Smooth muscle cell (in vitro differentiated cells): Measurements from ENCODE around the gene TLE1. TPM values are rescaled to one million over a fixed set of nuclear protein-coding genes. Genes with fewer than 3 reads are reported as not detected.
"Not testable (repeated sequence)": the region's sequence is repeated elsewhere in the genome, so short reads cannot be mapped to it uniquely, and the experiment has no call there.

ENCODE experiments used
- DNase-seq: peaks from one replicate; lab custom pipeline; 2025; ENCODE audit not compliant: unreplicated experiment; lab: John Stamatoyannopoulos, UW
- H2AFZ ChIP-seq: fragments of 200-600 bp; sonication (generic); 2 replicates; pipeline ENCODE4 v1.6.0; 2016; ENCODE audit warnings: antibody characterized with exemption, low read depth, mild to moderate bottlenecking
- H3F3A ChIP-seq: fragments of 200-600 bp; sonication (generic); 2 replicates; pipeline ENCODE4 v1.6.0; 2017; ENCODE audit warnings: antibody characterized with exemption, low read depth
- H3K27ac ChIP-seq: fragments of 200-600 bp; sonication (generic); 2 replicates; pipeline ENCODE4 v1.5.1; 2016; ENCODE audit warnings: low read depth, mild to moderate bottlenecking
- H3K27me3 ChIP-seq: fragments of 200-600 bp; sonication (generic); 2 replicates; pipeline ENCODE4 v1.6.1; 2016; ENCODE audit warnings: low read depth, mild to moderate bottlenecking
- H3K36me3 ChIP-seq: fragments of 200-600 bp; sonication (generic); 2 replicates; pipeline ENCODE4 v1.5.1; 2016; ENCODE audit warnings: low read depth
- H3K4me1 ChIP-seq: fragments of 200-600 bp; sonication (generic); 2 replicates; pipeline ENCODE4 v1.5.1; 2016; ENCODE audit warnings: low read depth
- H3K4me2 ChIP-seq: fragments of 200-600 bp; sonication (generic); 2 replicates; pipeline ENCODE4 v1.6.0; 2016; ENCODE audit warnings: mild to moderate bottlenecking
- H3K4me3 ChIP-seq: fragments of 200-600 bp; sonication (generic); 2 replicates; pipeline ENCODE4 v1.5.1; 2016; ENCODE audit warnings: mild to moderate bottlenecking
- H3K79me2 ChIP-seq: fragments of 200-600 bp; sonication (generic); 2 replicates; pipeline ENCODE4 v1.6.0; 2016; ENCODE audit warnings: low read depth, mild to moderate bottlenecking
- H3K9ac ChIP-seq: fragments of 200-600 bp; sonication (generic); 2 replicates; pipeline ENCODE4 v1.6.0; 2016; ENCODE audit warnings: low read depth
- H3K9me3 ChIP-seq: fragments of 200-600 bp; sonication (generic); replicated peaks from 2 replicates; pipeline ENCODE4 v1.5.1; 2016; ENCODE audit warnings: low read depth
- H4K20me1 ChIP-seq: fragments of 200-600 bp; sonication (generic); 2 replicates; pipeline ENCODE4 v1.6.0; 2016; ENCODE audit warnings: low read depth
- WGBS: methylation state at CpG from one replicate; pipeline ENCODE4 v1.1.7; 2016; ENCODE audit warnings: low lambda C conversion rate; 5-methylcytosine and 5-hydroxymethylcytosine counted together
- polyA plus RNA-seq: library from polyadenylated mRNA; unstranded; fragments of >200 nt; fragmentation: Nextera tagmentation; extraction: Ambion mirVana; gene quantifications from 2 replicates; pipeline ENCODE4 v1.2.1, GENCODE V29; 2016
- total RNA-seq: library from RNA; depleted of rRNA; stranded (reverse); fragments of >200 nt; gene quantifications from 2 replicates; pipeline ENCODE4 v1.2.3, GENCODE V29; 2014
- TF ChIP-seq, protein P1 (sequence below): fragments of 200-600 bp; sonication (generic); IDR thresholded peaks from 2 replicates; pipeline ENCODE4 v1.5.1; 2017; ENCODE audit warnings: borderline replicate concordance, mild to moderate bottlenecking, antibody characterized with exemption; ENCODE audit not compliant: insufficient read depth, poor library complexity, severe bottlenecking

TLE1 gene
- total RNA-seq (25.5 and 32.5 TPM in 2 replicates), polyA plus RNA-seq (35.2 and 41.9 TPM in 2 replicates)

DNA sequence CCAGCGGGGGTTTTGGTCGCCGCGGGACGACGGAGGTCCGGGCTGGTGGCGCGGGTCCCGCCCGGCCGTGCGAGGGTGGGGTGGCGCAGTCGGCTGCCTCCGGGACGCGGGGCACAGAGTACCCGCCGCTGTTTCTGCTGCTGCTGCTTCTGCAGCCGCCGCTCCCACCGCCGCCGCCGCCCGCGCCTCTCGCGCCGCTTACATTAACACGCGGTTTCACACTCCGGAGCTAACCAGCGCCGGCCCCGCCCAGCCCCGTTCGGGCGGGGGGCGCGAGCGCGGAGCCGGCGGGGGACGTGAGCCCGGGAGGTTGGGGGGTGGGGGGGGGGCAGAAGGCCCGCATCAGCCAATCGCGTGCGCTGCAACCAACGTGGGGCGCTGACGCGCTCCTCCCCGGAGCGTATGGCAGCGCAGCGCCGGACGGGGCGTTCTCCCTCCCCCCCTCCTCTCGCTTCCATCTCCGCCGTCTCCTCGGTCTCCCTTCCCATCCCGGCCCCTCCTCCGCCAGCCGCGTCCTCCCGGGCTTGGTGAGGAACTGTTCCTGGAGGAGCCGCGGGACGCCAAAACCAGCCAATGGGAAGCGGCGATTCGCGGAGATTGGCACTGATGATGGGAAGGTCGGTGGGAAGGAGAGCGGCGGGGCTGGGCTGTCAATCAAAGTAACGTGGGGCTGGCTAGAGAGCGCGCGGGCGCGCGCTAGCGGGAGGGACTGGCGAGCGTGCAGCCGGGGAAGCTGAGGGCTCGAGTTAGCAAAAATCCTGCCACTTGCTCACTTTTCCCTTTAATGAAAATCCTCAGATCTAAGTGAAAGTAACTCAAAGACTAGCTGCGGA is at the start of gene TLE1:
TSS of gene TLE1 (minus strand) at position 205 of the 833 bp plus-strand sequence. CDS start 1,307 bp downstream, outside the sequence.
- no peaks in the 10 kb centered on the region for H3K36me3 ChIP-seq
- peak; percentile 91 for DNase-seq
- peak within 1 kb of the TSS; percentile 85 for H2AFZ ChIP-seq
- H3K79me2 ChIP-seq, result peaks cover 25% of the 10 kb centered on the region
- H3K4me2 ChIP-seq, result peak within 1 kb of the TSS; percentile 97
- peaks cover 24% of the 10 kb centered on the region for H4K20me1 ChIP-seq
- H3F3A ChIP-seq, result peaks cover 20% of the 10 kb centered on the region
- TF ChIP-seq, protein P1, sequence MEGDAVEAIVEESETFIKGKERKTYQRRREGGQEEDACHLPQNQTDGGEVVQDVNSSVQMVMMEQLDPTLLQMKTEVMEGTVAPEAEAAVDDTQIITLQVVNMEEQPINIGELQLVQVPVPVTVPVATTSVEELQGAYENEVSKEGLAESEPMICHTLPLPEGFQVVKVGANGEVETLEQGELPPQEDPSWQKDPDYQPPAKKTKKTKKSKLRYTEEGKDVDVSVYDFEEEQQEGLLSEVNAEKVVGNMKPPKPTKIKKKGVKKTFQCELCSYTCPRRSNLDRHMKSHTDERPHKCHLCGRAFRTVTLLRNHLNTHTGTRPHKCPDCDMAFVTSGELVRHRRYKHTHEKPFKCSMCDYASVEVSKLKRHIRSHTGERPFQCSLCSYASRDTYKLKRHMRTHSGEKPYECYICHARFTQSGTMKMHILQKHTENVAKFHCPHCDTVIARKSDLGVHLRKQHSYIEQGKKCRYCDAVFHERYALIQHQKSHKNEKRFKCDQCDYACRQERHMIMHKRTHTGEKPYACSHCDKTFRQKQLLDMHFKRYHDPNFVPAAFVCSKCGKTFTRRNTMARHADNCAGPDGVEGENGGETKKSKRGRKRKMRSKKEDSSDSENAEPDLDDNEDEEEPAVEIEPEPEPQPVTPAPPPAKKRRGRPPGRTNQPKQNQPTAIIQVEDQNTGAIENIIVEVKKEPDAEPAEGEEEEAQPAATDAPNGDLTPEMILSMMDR, result no peak
- H3K4me1 ChIP-seq, result peaks cover 46% of the 10 kb centered on the region
- peak within 1 kb of the TSS; percentile 75 for H3K9ac ChIP-seq
- H3K4me3 ChIP-seq, result peak within 1 kb of the TSS; percentile 96
- 2% methylated on average over 63 of the region's 95 CpGs for WGBS
- H3K27me3 ChIP-seq, result no peaks in the 10 kb centered on the region
- H3K27ac ChIP-seq, result peak within 1 kb of the TSS; percentile 78
- H3K9me3 ChIP-seq, result no peaks in the 10 kb centered on the region

DNA sequence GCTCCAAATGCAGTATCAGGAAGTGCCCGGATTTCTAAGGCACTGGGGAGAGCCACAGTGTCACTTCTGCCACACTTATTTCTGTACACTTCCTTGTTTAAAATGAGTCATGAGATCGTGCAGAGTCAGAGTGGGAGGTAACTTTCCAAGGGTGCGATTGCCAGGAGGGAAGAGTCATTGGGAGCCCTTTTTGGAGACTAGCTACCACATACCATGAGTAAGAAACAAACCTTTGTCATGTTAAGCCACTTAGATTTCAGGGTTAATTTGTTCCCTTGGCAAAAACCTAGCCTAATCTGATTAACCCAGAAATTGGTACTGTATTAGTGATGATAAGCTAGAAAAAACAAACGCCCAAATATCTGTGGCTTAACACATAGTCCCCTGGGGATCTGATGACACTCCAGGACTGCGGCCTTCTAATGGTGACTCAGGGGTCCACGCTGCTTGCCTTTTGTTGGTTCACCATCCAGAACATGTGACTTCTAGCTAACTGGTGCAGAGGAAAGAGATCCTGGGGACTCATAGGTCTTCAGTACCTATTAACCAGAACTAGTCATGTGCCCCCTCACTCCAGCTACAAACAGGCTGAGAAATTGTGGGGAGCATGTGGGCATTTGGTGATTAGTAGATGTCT is 48.6 kb upstream of the TLE1 start:
- Histone ChIP-seq H3K27ac (peak overlapping the region; percentile 73), H3K4me3 (no peak overlapping the region), H3K4me2 (peak overlapping the region; percentile 54), H3F3A (no peaks in the 10 kb centered on the region), H3K36me3 (no peaks in the 10 kb centered on the region), H3K4me1 (no peaks in the 10 kb centered on the region), H3K27me3 (no peaks in the 10 kb centered on the region), H2AFZ (no peak overlapping the region), H4K20me1 (no peaks in the 10 kb centered on the region), H3K9me3 (no peaks in the 10 kb centered on the region), H3K9ac (no peak overlapping the region), H3K79me2 (no peaks in the 10 kb centered on the region)
- no peak for DNase-seq
- 23% methylated on average over 6 of the region's 6 CpGs for WGBS
- TF ChIP-seq, protein P1, result no peak

DNA sequence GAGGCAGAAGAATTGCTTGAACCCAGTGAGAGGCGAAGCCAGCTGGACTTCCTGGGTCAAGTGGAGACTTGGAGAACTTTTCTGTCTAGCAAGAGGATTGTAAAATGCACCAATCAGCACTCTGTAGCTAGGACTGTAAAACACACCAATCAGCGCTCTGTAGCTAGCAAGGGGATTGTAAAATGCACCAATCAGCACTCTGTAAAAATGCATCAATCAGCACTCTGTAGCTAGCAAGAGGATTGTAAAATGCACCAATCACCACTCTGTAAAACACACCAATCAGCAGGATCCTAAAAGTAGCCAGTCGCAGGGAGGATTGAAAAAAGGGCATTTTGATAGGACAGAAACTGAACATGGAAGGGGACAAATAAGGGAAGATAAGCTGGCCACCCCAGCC is 41.2 kb upstream of the TLE1 start:
- H3K36me3 ChIP-seq, H4K20me1 ChIP-seq, H3K27ac ChIP-seq, H3K27me3 ChIP-seq, DNase-seq, H2AFZ ChIP-seq, H3K4me1 ChIP-seq, H3K9ac ChIP-seq, H3K9me3 ChIP-seq, H3K4me2 ChIP-seq, H3K79me2 ChIP-seq, H3F3A ChIP-seq, H3K4me3 ChIP-seq: not testable (repeated sequence)
- 99% methylated on average over 3 of the region's 3 CpGs for WGBS

DNA sequence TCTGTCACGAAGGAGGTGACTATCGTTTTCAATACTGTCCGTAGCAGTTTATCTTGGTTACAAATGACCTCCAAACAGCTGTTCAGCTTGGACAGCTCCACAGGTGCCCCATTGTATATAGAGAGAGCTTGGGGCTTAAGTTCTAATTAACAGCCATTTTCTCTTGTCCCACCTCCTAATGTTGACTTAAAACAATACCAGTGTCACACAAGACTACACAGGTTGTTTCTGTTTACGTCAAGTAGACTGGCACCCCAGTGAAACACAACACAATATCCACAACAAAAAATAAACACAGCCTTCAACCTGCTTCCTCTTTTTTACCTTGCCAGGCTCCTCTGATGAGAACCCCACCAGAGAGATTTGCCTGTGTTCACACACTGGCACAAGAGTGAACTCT is 39.8 kb upstream of the TLE1 start:
- H3K4me1 ChIP-seq, result no peaks in the 10 kb centered on the region
- no peaks in the 10 kb centered on the region for H3K79me2 ChIP-seq
- no peaks in the 10 kb centered on the region for H3K36me3 ChIP-seq
- DNase-seq, result no peak
- no peak overlapping the region for H3K27ac ChIP-seq
- H3K9me3 ChIP-seq, result no peaks in the 10 kb centered on the region
- TF ChIP-seq, protein P1, result no peak
- no peak overlapping the region for H2AFZ ChIP-seq
- 90% methylated on average over 4 of the region's 4 CpGs for WGBS
- no peak overlapping the region for H3K4me3 ChIP-seq
- no peaks in the 10 kb centered on the region for H3F3A ChIP-seq
- no peak overlapping the region for H3K9ac ChIP-seq
- no peaks in the 10 kb centered on the region for H3K27me3 ChIP-seq
- H3K4me2 ChIP-seq, result no peak overlapping the region
- H4K20me1 ChIP-seq, result no peaks in the 10 kb centered on the region
